WTC11 (cell line): Measurements from ENCODE around the gene ABR. TPM values are rescaled to one million over a fixed set of nuclear protein-coding genes. Genes with fewer than 3 reads are reported as not detected.

Experiments used
- ATAC-seq: fragments of 200-7000 bp; cut with Tn5 transposase; 2 replicates; pipeline ENCODE4 v1.10.0; 2021; ENCODE audit warnings: mild to moderate bottlenecking, moderate library complexity
- CTCF ChIA-PET: fragments of 300-600 bp; sonication (Branson Sonifier 250); formaldehyde crosslinking; loops from one replicate; lab custom pipeline; 2021; ENCODE audit warnings: antibody characterized with exemption; lab: Charles Lee
- POLR2A ChIA-PET: fragments of 350-600 bp; sonication (Branson Sonifier 250); formaldehyde crosslinking; loops from one replicate; lab custom pipeline; 2021; ENCODE audit warnings: antibody characterized with exemption; lab: Charles Lee
- DNase-seq: peaks from one replicate; pipeline ENCODE4 v3.0.0; 2021; ENCODE audit warnings: low spot score
- H3K27ac Mint-ChIP-seq: 2 replicates; pipeline ENCODE4 v1.8.0; 2021; ENCODE audit warnings: mixed read lengths
- H3K27me3 Mint-ChIP-seq: 2 replicates; pipeline ENCODE4 v1.8.0; 2021; ENCODE audit warnings: low read depth, mild to moderate bottlenecking, moderate library complexity, mixed read lengths
- H3K36me3 Mint-ChIP-seq: 2 replicates; pipeline ENCODE4 v1.8.0; 2021; ENCODE audit warnings: mixed read lengths
- H3K4me1 Mint-ChIP-seq: 2 replicates; pipeline ENCODE4 v1.8.0; 2022; ENCODE audit warnings: mixed read lengths
- H3K4me3 Mint-ChIP-seq: 2 replicates; pipeline ENCODE4 v1.8.0; 2021; ENCODE audit warnings: mild to moderate bottlenecking, moderate library complexity, mixed read lengths
- H3K9me3 Mint-ChIP-seq: 2 replicates; pipeline ENCODE4 v1.8.0; 2021; ENCODE audit warnings: mixed read lengths
- ARID4B ChIP-seq: sonication (generic); formaldehyde crosslinking; IDR thresholded peaks from 2 replicates; pipeline ENCODE4 v1.8.0; 2023; ENCODE audit warnings: missing genetic modification reagents, mild to moderate bottlenecking, borderline replicate concordance
- ATF1 ChIP-seq: sonication (generic); formaldehyde crosslinking; IDR thresholded peaks from 2 replicates; pipeline ENCODE4 v1.8.1; 2023; ENCODE audit warnings: mild to moderate bottlenecking, moderate library complexity, missing genetic modification reagents
- CBFB ChIP-seq: sonication (generic); formaldehyde crosslinking; IDR thresholded peaks from 2 replicates; pipeline ENCODE4 v1.8.1; 2022; ENCODE audit warnings: mild to moderate bottlenecking, low read depth, missing genetic modification reagents
- ETV6 ChIP-seq: sonication (generic); formaldehyde crosslinking; IDR thresholded peaks from 2 replicates; pipeline ENCODE4 v1.8.1; 2022; ENCODE audit warnings: mild to moderate bottlenecking, missing genetic modification reagents
- FOXK1 ChIP-seq: sonication (generic); formaldehyde crosslinking; IDR thresholded peaks from 2 replicates; pipeline ENCODE4 v1.8.0; 2022; ENCODE audit warnings: mild to moderate bottlenecking, moderate library complexity, missing genetic modification reagents
- GRHL2 ChIP-seq: fragments of 250-450 bp; sonication (Bioruptor Pico); IDR thresholded peaks from 2 replicates; pipeline ENCODE4 v1.8.0; 2022; ENCODE audit warnings: mild to moderate bottlenecking, moderate library complexity; ENCODE audit not compliant: insufficient replicate concordance, severe bottlenecking
- GTF2I ChIP-seq: fragments of 250-450 bp; sonication (Bioruptor Pico); conservative IDR thresholded peaks from 2 replicates; pipeline ENCODE4 v1.4.0; 2021; ENCODE audit warnings: mild to moderate bottlenecking
- HMGA2 ChIP-seq: fragments of 250-450 bp; sonication (Bioruptor Pico); IDR thresholded peaks from 2 replicates; pipeline ENCODE4 v1.4.0; 2021; ENCODE audit warnings: mild to moderate bottlenecking, moderate library complexity
- MXD4 ChIP-seq: fragments of 250-450 bp; sonication (Bioruptor Pico); IDR thresholded peaks from 2 replicates; pipeline ENCODE4 v1.8.0; 2021; ENCODE audit warnings: mild to moderate bottlenecking, moderate library complexity, borderline replicate concordance
- MYBL2 ChIP-seq: sonication (generic); formaldehyde crosslinking; IDR thresholded peaks from 2 replicates; pipeline ENCODE4 v1.8.1; 2023; ENCODE audit warnings: mild to moderate bottlenecking, moderate library complexity, missing genetic modification reagents
- NR2C2 ChIP-seq: sonication (generic); formaldehyde crosslinking; IDR thresholded peaks from 2 replicates; pipeline ENCODE4 v1.8.0; 2022; ENCODE audit warnings: mild to moderate bottlenecking, missing genetic modification reagents
- RORB ChIP-seq: fragments of 250-450 bp; sonication (Bioruptor Pico); IDR thresholded peaks from 2 replicates; pipeline ENCODE4 v1.9.0; 2021; ENCODE audit warnings: mild to moderate bottlenecking
- SMAD4 ChIP-seq: sonication (generic); formaldehyde crosslinking; IDR thresholded peaks from 2 replicates; pipeline ENCODE4 v1.8.0; 2022; ENCODE audit warnings: mild to moderate bottlenecking, missing genetic modification reagents
- SP1 ChIP-seq: sonication (generic); formaldehyde crosslinking; conservative IDR thresholded peaks from 2 replicates; pipeline ENCODE4 v1.8.1; 2022; ENCODE audit warnings: missing genetic modification reagents
- TEAD4 ChIP-seq: sonication (generic); formaldehyde crosslinking; IDR thresholded peaks from 2 replicates; pipeline ENCODE4 v1.8.0; 2022; ENCODE audit warnings: mild to moderate bottlenecking, missing genetic modification reagents
- ZNF138 ChIP-seq: sonication (generic); formaldehyde crosslinking; conservative IDR thresholded peaks from 2 replicates; pipeline ENCODE4 v1.8.1; 2022; ENCODE audit warnings: mild to moderate bottlenecking, moderate library complexity, missing genetic modification reagents
- ZNF219 ChIP-seq: sonication (generic); formaldehyde crosslinking; IDR thresholded peaks from 2 replicates; pipeline ENCODE4 v1.8.0; 2023; ENCODE audit warnings: missing genetic modification reagents, mild to moderate bottlenecking, borderline replicate concordance
- ZNF671 ChIP-seq: fragments of 250-450 bp; sonication (Bioruptor Pico); IDR thresholded peaks from 2 replicates; pipeline ENCODE4 v1.8.0; 2021; ENCODE audit warnings: mild to moderate bottlenecking
- ZSCAN18 ChIP-seq: fragments of 250-450 bp; sonication (Bioruptor Pico); IDR thresholded peaks from 2 replicates; pipeline ENCODE4 v2.1.2; 2022; ENCODE audit warnings: mild to moderate bottlenecking, moderate library complexity
- total RNA-seq: library from RNA; stranded (reverse); gene quantifications from 3 replicates; pipeline ENCODE4 v1.2.3, GENCODE V29; 2021
- TF ChIP-seq, protein P1 (sequence below): fragments of 250-450 bp; sonication (Bioruptor Pico); IDR thresholded peaks from 2 replicates; pipeline ENCODE4 v1.9.0; 2021; ENCODE audit warnings: mild to moderate bottlenecking
- TF ChIP-seq, protein P2 (sequence below): sonication (generic); formaldehyde crosslinking; IDR thresholded peaks from 2 replicates; pipeline ENCODE4 v1.8.1; 2023; ENCODE audit warnings: mild to moderate bottlenecking, missing genetic modification reagents, borderline replicate concordance
- TF ChIP-seq, protein P3 (sequence below): sonication (generic); formaldehyde crosslinking; IDR thresholded peaks from 2 replicates; pipeline ENCODE4 v1.8.1; 2023; ENCODE audit warnings: mild to moderate bottlenecking, missing genetic modification reagents, moderate library complexity
- TF ChIP-seq, protein P4 (sequence below): sonication (generic); formaldehyde crosslinking; IDR thresholded peaks from 2 replicates; pipeline ENCODE4 v1.8.0; 2022; ENCODE audit warnings: mild to moderate bottlenecking, missing genetic modification reagents

The ABR gene
- total RNA-seq, 1 experiment from 2014 or later = 38.0 TPM

DNA sequence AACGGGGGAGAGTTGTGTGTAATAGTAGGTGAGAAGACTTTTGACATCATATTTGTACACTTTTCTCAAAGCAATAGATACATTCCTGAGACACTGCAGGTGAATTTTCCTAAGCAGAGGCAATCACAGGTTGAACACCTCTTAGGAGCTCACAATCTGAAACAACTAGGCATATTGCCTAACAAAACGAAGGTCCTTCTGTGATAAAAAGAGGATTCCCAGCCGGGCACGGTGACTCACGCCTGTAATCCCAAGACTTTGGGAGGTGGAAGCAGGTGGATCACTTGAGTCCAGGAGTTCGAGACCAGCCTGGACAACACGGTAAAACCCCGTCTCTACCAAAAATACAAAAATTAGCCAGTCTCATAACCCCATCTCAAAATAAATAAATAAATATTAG lies 217.6 kb downstream of the ABR start:
- peak overlapping the region; percentile 63 for H3K27ac Mint-ChIP-seq
- H3K27me3 Mint-ChIP-seq = no peaks in the 10 kb centered on the region
- H3K36me3 Mint-ChIP-seq = peaks cover 6% of the 10 kb centered on the region; the same call in 1 of the 2 replicates
- ChIA-PET CTCF (interaction anchor here (0.8 to 2.6 kb wide), 5 partner anchors 12 to 157 kb away, joined by 3 to 15 read pairs (median 8); partner anchors contain the start of gene NXN), POLR2A (no interaction called here)
- H3K4me1 Mint-ChIP-seq = peaks cover 66% of the 10 kb centered on the region
- DNase-seq = no peak
- no peaks in the 10 kb centered on the region for H3K9me3 Mint-ChIP-seq
- TF ChIP-seq TEAD4 (CRISPR knock-in tag) = no peak
- TF ChIP-seq, protein P1, sequence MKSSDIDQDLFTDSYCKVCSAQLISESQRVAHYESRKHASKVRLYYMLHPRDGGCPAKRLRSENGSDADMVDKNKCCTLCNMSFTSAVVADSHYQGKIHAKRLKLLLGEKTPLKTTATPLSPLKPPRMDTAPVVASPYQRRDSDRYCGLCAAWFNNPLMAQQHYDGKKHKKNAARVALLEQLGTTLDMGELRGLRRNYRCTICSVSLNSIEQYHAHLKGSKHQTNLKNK (CRISPR knock-in tag) = no peak
- TF ChIP-seq SMAD4 (CRISPR knock-in tag) = no peak
- no peak for TF ChIP-seq ATF1 (CRISPR knock-in tag)
- no peak for TF ChIP-seq MYBL2 (CRISPR knock-in tag)
- no peak for TF ChIP-seq ARID4B (CRISPR knock-in tag)
- TF ChIP-seq, protein P2, sequence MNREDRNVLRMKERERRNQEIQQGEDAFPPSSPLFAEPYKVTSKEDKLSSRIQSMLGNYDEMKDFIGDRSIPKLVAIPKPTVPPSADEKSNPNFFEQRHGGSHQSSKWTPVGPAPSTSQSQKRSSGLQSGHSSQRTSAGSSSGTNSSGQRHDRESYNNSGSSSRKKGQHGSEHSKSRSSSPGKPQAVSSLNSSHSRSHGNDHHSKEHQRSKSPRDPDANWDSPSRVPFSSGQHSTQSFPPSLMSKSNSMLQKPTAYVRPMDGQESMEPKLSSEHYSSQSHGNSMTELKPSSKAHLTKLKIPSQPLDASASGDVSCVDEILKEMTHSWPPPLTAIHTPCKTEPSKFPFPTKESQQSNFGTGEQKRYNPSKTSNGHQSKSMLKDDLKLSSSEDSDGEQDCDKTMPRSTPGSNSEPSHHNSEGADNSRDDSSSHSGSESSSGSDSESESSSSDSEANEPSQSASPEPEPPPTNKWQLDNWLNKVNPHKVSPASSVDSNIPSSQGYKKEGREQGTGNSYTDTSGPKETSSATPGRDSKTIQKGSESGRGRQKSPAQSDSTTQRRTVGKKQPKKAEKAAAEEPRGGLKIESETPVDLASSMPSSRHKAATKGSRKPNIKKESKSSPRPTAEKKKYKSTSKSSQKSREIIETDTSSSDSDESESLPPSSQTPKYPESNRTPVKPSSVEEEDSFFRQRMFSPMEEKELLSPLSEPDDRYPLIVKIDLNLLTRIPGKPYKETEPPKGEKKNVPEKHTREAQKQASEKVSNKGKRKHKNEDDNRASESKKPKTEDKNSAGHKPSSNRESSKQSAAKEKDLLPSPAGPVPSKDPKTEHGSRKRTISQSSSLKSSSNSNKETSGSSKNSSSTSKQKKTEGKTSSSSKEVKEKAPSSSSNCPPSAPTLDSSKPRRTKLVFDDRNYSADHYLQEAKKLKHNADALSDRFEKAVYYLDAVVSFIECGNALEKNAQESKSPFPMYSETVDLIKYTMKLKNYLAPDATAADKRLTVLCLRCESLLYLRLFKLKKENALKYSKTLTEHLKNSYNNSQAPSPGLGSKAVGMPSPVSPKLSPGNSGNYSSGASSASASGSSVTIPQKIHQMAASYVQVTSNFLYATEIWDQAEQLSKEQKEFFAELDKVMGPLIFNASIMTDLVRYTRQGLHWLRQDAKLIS = no peak
- no peak for TF ChIP-seq RORB (CRISPR knock-in tag)
- no peak for TF ChIP-seq ZNF219 (CRISPR knock-in tag)
- TF ChIP-seq SP1 (CRISPR knock-in tag) = no peak
- TF ChIP-seq FOXK1 = no peak
- no peak for TF ChIP-seq MXD4
- no peak for TF ChIP-seq NR2C2 (CRISPR knock-in tag)
- H3K4me3 Mint-ChIP-seq = no peak overlapping the region
- no peak for ATAC-seq

GRCh38 chr17:958712-959451 lies 220.9 kb downstream of the ABR start:
- ChIA-PET CTCF (interaction anchor here (0.8 to 1.6 kb wide), 4 partner anchors 14 to 79 kb away, joined by 3 to 4 read pairs (median 3); partner anchors contain the start of gene NXN), POLR2A (no interaction called here)
- TF ChIP-seq ZSCAN18 (no peak), NR2C2 (CRISPR knock-in tag) (no peak), ETV6 (CRISPR knock-in tag) (no peak), GTF2I (CRISPR knock-in tag) (no peak), ZNF138 (CRISPR knock-in tag) (no peak), CBFB (no peak), ZNF671 (CRISPR knock-in tag) (no peak), HMGA2 (CRISPR knock-in tag) (no peak), GRHL2 (CRISPR knock-in tag) (no peak)
- TF ChIP-seq, protein P3, sequence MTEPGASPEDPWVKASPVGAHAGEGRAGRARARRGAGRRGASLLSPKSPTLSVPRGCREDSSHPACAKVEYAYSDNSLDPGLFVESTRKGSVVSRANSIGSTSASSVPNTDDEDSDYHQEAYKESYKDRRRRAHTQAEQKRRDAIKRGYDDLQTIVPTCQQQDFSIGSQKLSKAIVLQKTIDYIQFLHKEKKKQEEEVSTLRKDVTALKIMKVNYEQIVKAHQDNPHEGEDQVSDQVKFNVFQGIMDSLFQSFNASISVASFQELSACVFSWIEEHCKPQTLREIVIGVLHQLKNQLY (CRISPR knock-in tag) = no peak
- TF ChIP-seq, protein P4, sequence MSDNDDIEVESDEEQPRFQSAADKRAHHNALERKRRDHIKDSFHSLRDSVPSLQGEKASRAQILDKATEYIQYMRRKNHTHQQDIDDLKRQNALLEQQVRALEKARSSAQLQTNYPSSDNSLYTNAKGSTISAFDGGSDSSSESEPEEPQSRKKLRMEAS (CRISPR knock-in tag) = no peak
- Mint-ChIP-seq H3K27me3 (no peaks in the 10 kb centered on the region), H3K36me3 (peaks cover 12% of the 10 kb centered on the region), H3K27ac (peak overlapping the region; percentile 84; the same call in 1 of the 2 replicates), H3K9me3 (no peaks in the 10 kb centered on the region), H3K4me1 (peaks cover 54% of the 10 kb centered on the region), H3K4me3 (no peak overlapping the region)
- DNase-seq (no peak), ATAC-seq (peak; percentile 17; the same call in 1 of the 2 replicates)
